Esophagus muscularis mucosa (tissue), 4 donors: Measurements from ENCODE around the gene IGFN1. TPM values are rescaled to one million over a fixed set of nuclear protein-coding genes. Genes with fewer than 3 reads are reported as not detected.

Experiments
- DNase-seq: peaks from one replicate; pipeline ENCODE4 v3.0.0-alpha.2; 2017; ENCODE audit errors: extremely low spot score
- H3K27ac ChIP-seq, 4 donors: fragments of 200-600 bp; sonication (generic); replicated peaks in 1 of 4; 1 replicate in 3 of 4; 2 replicates in 1 of 4; pipeline ENCODE4 v1.5.1; 2016 to 2019; ENCODE audit warnings: mild to moderate bottlenecking in 1 of 4
- H3K27me3 ChIP-seq, 4 donors: fragments of 200-600 bp; sonication (generic); one replicate each; pipeline versions ENCODE4 v1.5.1 to v1.6.0; 2016 to 2019
- H3K36me3 ChIP-seq, 4 donors: fragments of 200-600 bp; sonication (generic); one replicate each; pipeline ENCODE4 v1.5.1; 2016 to 2019
- H3K4me1 ChIP-seq, 4 donors: fragments of 200-600 bp; sonication (generic); one replicate each; pipeline ENCODE4 v1.5.1; 2016 to 2019
- H3K4me3 ChIP-seq, 4 donors: fragments of 200-600 bp; sonication (generic); 1 replicate in 2 of 4; 2 replicates in 2 of 4; pipeline ENCODE4 v1.5.1; 2016 to 2019; ENCODE audit warnings: mild to moderate bottlenecking in 4 of 4, moderate library complexity in 1 of 4
- H3K9me3 ChIP-seq, 4 donors: fragments of 200-600 bp; sonication (generic); 1 replicate in 3 of 4; 2 replicates in 1 of 4; pipeline ENCODE4 v1.5.1; 2016 to 2019
- CTCF ChIP-seq, 3 experiments: fragments of 200-600 bp in 2 of 3; fragments of 450-650 bp in 1 of 3; sonication (generic) in 2 of 3; IDR thresholded peaks; one replicate each; pipeline ENCODE4 v1.5.1; 2017 to 2019; ENCODE audit warnings: antibody characterized with exemption in 3 of 3, mild to moderate bottlenecking in 2 of 3, moderate library complexity in 1 of 3
- EP300 ChIP-seq: sonication (generic); formaldehyde crosslinking; IDR thresholded peaks from one replicate; pipeline ENCODE4 v1.6.1; 2017; ENCODE audit warnings: antibody characterized with exemption
- POLR2A ChIP-seq: fragments of 450-650 bp; IDR thresholded peaks from one replicate; pipeline ENCODE4 v1.6.1; 2017; ENCODE audit warnings: antibody characterized with exemption, moderate library complexity, mild to moderate bottlenecking, low read depth
- POLR2AphosphoS5 ChIP-seq, 2 donors: sonication (generic); formaldehyde crosslinking; IDR thresholded peaks; one replicate each; pipeline ENCODE4 v1.6.1; 2017; ENCODE audit warnings: antibody characterized with exemption in 2 of 2
- WGBS: methylation state at CpG from one replicate; pipeline ENCODE4 v1.1.5; 2018; 5-methylcytosine and 5-hydroxymethylcytosine counted together
- intact Hi-C: fragments of 100-400 bp; cut with DNase I; formaldehyde crosslinking; loops from one replicate; pipeline ENCODE4 v1.15.1; 2023
- total RNA-seq, 4 donors: library from RNA; depleted of rRNA; stranded (reverse); fragments of >200 nt; gene quantifications; one replicate each; pipeline versions ENCODE4 v1.1.0 to v1.2.1, GENCODE V29; 2016

Gene IGFN1
- total RNA-seq, 4 donors from 2014 or later: not detected

- TF ChIP-seq POLR2AphosphoS5 (IDR thresholded peaks at IDR 0.05): no peak
- TF ChIP-seq POLR2A: no peak
- no peak for TF ChIP-seq CTCF (IDR thresholded peaks at IDR 0.05)
- no peak for TF ChIP-seq EP300
- intact Hi-C loops: no loop called here
- DNase-seq: no peak
- Histone ChIP-seq H3K4me1 (no peaks in the 10 kb centered on the region), H3K27ac (no peak overlapping the region), H3K9me3 (no peaks in the 10 kb centered on the region), H3K36me3 (no peaks in the 10 kb centered on the region), H3K27me3 (no peaks in the 10 kb centered on the region), H3K4me3 (no peak overlapping the region)
- 43% methylated on average over 3 of the region's 3 CpGs for WGBS
Measured at GRCh38 chr1:201178718-201179117, 11.9 kb upstream of the IGFN1 start.

DNA sequence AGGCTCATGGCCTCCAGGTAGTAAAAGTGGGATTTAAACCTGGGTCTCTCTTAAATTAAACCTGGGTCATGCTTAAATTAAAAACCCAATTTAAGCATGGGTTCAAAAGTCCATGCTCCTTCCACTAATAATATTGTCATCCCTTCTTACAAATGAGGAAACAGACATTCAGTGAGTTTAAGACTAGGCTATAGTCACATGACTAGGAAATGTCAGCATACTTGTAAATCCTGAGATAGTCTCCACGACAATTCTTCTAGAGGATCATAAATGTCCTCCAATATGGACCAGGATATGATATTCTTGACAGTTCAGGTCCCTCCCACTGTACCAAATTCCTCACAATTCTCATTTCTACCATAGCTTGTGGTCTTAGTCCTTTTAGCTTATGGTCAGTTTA lies 10.5 kb upstream of the IGFN1 start:
- intact Hi-C loops: no loop called here
- no peak for TF ChIP-seq POLR2A
- TF ChIP-seq POLR2AphosphoS5 (IDR thresholded peaks at IDR 0.05): no peak
- no peak for TF ChIP-seq CTCF (IDR thresholded peaks at IDR 0.05)
- TF ChIP-seq EP300: no peak
- Histone ChIP-seq H3K27ac (no peak overlapping the region), H3K27me3 (no peaks in the 10 kb centered on the region), H3K36me3 (no peaks in the 10 kb centered on the region), H3K4me1 (no peaks in the 10 kb centered on the region), H3K9me3 (no peaks in the 10 kb centered on the region), H3K4me3 (no peak overlapping the region)
- WGBS: 60% methylated on average over 1 of the region's 1 CpG
- DNase-seq: no peak

- Histone ChIP-seq H3K4me1 (no peaks in the 10 kb centered on the region), H3K9me3 (no peaks in the 10 kb centered on the region), H3K36me3 (no peaks in the 10 kb centered on the region), H3K4me3 (no peak overlapping the region), H3K27ac (no peak overlapping the region), H3K27me3 (no peaks in the 10 kb centered on the region)
- no peak for DNase-seq
- 84% methylated on average over 6 of the region's 6 CpGs for WGBS
- intact Hi-C loops: no loop called here
- TF ChIP-seq EP300 (no peak), POLR2AphosphoS5 (IDR thresholded peaks at IDR 0.05) (no peak), POLR2A (no peak), CTCF (IDR thresholded peaks at IDR 0.05) (no peak)
Measured at GRCh38 chr1:201180901-201181300, 9.7 kb upstream of the IGFN1 start.

DNA sequence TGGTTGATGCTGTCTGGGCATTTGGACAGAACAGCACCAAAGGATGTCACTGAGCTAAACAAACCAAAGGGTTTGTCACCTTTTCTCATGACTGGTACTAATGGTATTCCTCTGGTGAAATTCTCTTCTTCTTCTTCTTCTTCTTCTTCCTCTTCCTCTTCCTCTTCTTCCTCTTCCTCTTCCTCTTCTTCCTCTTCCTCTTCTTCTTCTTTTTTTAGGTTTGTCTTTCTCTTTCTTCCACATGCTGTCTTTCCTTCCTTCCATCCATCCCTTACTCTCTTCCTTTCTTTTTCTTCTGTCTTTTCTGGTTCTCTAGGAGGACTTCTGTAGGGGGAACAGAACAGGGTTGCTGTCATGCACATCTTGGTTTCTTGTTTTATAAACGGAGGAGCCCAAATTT lies 9.3 kb upstream of the IGFN1 start:
- Histone ChIP-seq H3K27ac (no peak overlapping the region), H3K4me1 (no peaks in the 10 kb centered on the region), H3K9me3 (no peaks in the 10 kb centered on the region), H3K36me3 (no peaks in the 10 kb centered on the region), H3K27me3 (no peaks in the 10 kb centered on the region), H3K4me3 (no peak overlapping the region)
- TF ChIP-seq CTCF (IDR thresholded peaks at IDR 0.05): no peak
- no peak for TF ChIP-seq POLR2AphosphoS5 (IDR thresholded peaks at IDR 0.05)
- TF ChIP-seq EP300: no peak
- TF ChIP-seq POLR2A: no peak
- intact Hi-C loops: no loop called here
- WGBS: 82% methylated on average over 1 of the region's 1 CpG
- no peak for DNase-seq

- DNase-seq: no peak
- Histone ChIP-seq H3K9me3 (no peaks in the 10 kb centered on the region), H3K4me1 (no peaks in the 10 kb centered on the region), H3K27me3 (no peaks in the 10 kb centered on the region), H3K4me3 (no peak overlapping the region), H3K27ac (no peak overlapping the region), H3K36me3 (no peaks in the 10 kb centered on the region)
- WGBS: 75% methylated on average over 2 of the region's 2 CpGs
- TF ChIP-seq EP300 (no peak), POLR2AphosphoS5 (IDR thresholded peaks at IDR 0.05) (no peak), POLR2A (no peak), CTCF (IDR thresholded peaks at IDR 0.05) (no peak)
- intact Hi-C loops: no loop called here
Measured at GRCh38 chr1:201181726-201182125, 8.9 kb upstream of the IGFN1 start.
